ENCODE measurements around the gene TARBP2. TPM values are rescaled to one million over a fixed set of nuclear protein-coding genes. Genes with fewer than 3 reads are reported as not detected.

The TARBP2 gene
- total RNA-seq, 1 experiment from 2014 or later = 74.0 TPM

GRCh38 chr12:53498235-53498630 is 2.9 kb upstream of the TARBP2 start:
- TF ChIP-seq ZNF232 (CRISPR knock-in tag; IDR thresholded peaks at IDR 0.05) (no peak), TEAD1 (CRISPR knock-in tag; IDR thresholded peaks at IDR 0.05) (no peak), ATF1 (CRISPR knock-in tag; IDR thresholded peaks at IDR 0.05) (no peak), ETV6 (CRISPR knock-in tag; IDR thresholded peaks at IDR 0.05) (no peak), TP53 (CRISPR knock-in tag; IDR thresholded peaks at IDR 0.05) (0 out of 2 replicates have a peak, but pooled peaks have one; percentile 26)
- TF ChIP-seq, protein P1, sequence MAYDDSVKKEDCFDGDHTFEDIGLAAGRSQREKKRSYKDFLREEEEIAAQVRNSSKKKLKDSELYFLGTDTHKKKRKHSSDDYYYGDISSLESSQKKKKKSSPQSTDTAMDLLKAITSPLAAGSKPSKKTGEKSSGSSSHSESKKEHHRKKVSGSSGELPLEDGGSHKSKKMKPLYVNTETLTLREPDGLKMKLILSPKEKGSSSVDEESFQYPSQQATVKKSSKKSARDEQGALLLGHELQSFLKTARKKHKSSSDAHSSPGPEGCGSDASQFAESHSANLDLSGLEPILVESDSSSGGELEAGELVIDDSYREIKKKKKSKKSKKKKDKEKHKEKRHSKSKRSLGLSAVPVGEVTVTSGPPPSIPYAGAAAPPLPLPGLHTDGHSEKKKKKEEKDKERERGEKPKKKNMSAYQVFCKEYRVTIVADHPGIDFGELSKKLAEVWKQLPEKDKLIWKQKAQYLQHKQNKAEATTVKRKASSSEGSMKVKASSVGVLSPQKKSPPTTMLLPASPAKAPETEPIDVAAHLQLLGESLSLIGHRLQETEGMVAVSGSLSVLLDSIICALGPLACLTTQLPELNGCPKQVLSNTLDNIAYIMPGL (CRISPR knock-in tag; IDR thresholded peaks at IDR 0.05) = no peak
- Mint-ChIP-seq H3K27ac (peak overlapping the region; percentile 32), H3K27me3 (ENCODE audit: low read depth) (no peaks in the 10 kb centered on the region), H3K9me3 (no peaks in the 10 kb centered on the region), H3K36me3 (no peaks in the 10 kb centered on the region), H3K4me3 (peak overlapping the region; percentile 89), H3K4me1 (peaks cover 56% of the 10 kb centered on the region)
- ChIA-PET CTCF (interaction anchor here (1.0 to 3.8 kb wide), 5 partner anchors 9 to 153 kb away, joined by 3 to 39 read pairs (median 5); partner anchors contain the start of gene NPFF), POLR2A (interaction anchor here (0.6 to 2.0 kb wide), 6 partner anchors 12 to 281 kb away, joined by 3 to 11 read pairs (median 4); partner anchors contain the start of gene SP1)
- DNase-seq (ENCODE audit: low spot score) = no peak
- ATAC-seq = no peak

DNA sequence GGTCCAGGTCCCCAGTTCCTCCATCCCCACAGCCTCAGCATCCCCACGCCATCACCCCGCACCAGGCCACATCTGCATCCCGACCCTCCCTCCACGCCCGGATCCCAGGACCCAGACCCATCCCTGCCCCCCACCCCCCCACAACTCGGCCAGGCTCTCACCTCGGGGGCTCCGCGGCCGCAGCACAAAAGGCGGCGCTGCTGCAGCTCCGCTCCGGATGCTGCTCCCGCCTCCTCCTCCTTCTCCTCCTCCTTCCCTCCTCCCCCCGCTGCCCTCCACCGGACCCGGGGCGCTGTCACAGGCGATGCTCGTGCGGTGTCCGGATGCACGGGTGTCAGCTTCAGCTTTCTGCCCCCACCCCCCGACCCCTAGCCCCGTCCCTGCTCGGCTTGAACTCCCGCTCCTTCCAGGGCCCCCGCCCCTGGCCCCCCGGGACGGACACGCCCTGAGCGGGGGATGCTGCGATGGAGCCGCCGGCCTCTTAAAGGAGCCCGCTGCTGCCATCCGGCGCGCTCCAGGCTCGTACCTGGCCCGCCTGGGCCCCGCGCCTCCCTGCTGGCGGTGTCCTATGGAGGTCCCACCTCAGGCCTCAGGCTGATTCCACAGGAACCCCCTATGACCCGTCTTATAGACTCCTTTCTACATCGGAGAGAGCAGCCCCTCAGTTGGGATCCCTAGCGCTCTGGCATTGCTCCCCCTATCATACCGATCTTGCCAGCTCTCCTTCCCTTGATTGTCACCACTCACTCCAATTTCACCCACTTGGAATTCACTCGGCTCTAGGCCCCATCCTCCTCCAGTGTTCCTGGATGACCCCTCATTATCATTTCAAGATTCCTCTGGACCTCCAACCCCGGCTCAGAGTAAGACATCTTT is 1.6 kb upstream of the TARBP2 start, which contains the start of gene MAP3K12:
Gene MAP3K12, minus strand, starts transcription at position 193 of the 876 bp plus-strand sequence. CDS start 12,067 bp downstream, outside the sequence.
- peak within 1 kb of the TSS; percentile 89 for H3K4me3 Mint-ChIP-seq
- DNase-seq (ENCODE audit: low spot score) (peak; percentile 73), ATAC-seq (peak; percentile 1)
- H3K4me1 Mint-ChIP-seq = peaks cover 45% of the 10 kb centered on the region
- H3K9me3 Mint-ChIP-seq = no peaks in the 10 kb centered on the region
- POLR2A ChIA-PET = interaction anchor here (0.6 to 2.0 kb wide), 8 partner anchors 16 to 283 kb away, joined by 3 to 11 read pairs (median 4); partner anchors contain the start of genes AAAS and SP1
- H3K27me3 Mint-ChIP-seq (ENCODE audit: low read depth) = no peaks in the 10 kb centered on the region
- CTCF ChIA-PET = interaction anchor here (0.5 to 3.8 kb wide), 15 partner anchors 8 to 178 kb away, joined by 3 to 39 read pairs (median 3); partner anchors contain the start of genes AAAS, ATP5MC2 and NPFF
- peak within 1 kb of the TSS; percentile 94 for H3K27ac Mint-ChIP-seq
- H3K36me3 Mint-ChIP-seq = peaks cover 3% of the 10 kb centered on the region; the same call in 1 of the 2 replicates
- TF ChIP-seq IRF2 (CRISPR knock-in tag; IDR thresholded peaks at IDR 0.05; ENCODE audit: borderline replicate concordance, low read depth) (no peak), ZNF232 (CRISPR knock-in tag; IDR thresholded peaks at IDR 0.05) (no peak), SP1 (CRISPR knock-in tag; conservative IDR thresholded peaks at IDR 0.05) (0 out of 2 replicates have a peak, but pooled peaks have one; percentile 2), GTF2I (CRISPR knock-in tag; conservative IDR thresholded peaks at IDR 0.05) (no peak), ZNF263 (CRISPR knock-in tag; IDR thresholded peaks at IDR 0.05; ENCODE audit: low read depth) (peak; percentile 66; the same call in 1 of the 2 replicates), TCF7 (CRISPR knock-in tag; IDR thresholded peaks at IDR 0.05; ENCODE audit: low read depth) (no peak), EMX1 (CRISPR knock-in tag; IDR thresholded peaks at IDR 0.05) (no peak), SMAD4 (CRISPR knock-in tag; IDR thresholded peaks at IDR 0.05) (no peak), ZNF138 (CRISPR knock-in tag; conservative IDR thresholded peaks at IDR 0.05) (no peak), ZNF219 (CRISPR knock-in tag; IDR thresholded peaks at IDR 0.05; ENCODE audit: borderline replicate concordance) (no peak), TEAD1 (CRISPR knock-in tag; IDR thresholded peaks at IDR 0.05) (peak; percentile 43; the same call in 1 of the 2 replicates), MLX (CRISPR knock-in tag; IDR thresholded peaks at IDR 0.05) (no peak), CREB1 (CRISPR knock-in tag; IDR thresholded peaks at IDR 0.05) (no peak), MXD4 (CRISPR knock-in tag; IDR thresholded peaks at IDR 0.05; ENCODE audit: borderline replicate concordance) (no peak), TEAD4 (CRISPR knock-in tag; IDR thresholded peaks at IDR 0.05) (no peak)
- TF ChIP-seq, protein P2, sequence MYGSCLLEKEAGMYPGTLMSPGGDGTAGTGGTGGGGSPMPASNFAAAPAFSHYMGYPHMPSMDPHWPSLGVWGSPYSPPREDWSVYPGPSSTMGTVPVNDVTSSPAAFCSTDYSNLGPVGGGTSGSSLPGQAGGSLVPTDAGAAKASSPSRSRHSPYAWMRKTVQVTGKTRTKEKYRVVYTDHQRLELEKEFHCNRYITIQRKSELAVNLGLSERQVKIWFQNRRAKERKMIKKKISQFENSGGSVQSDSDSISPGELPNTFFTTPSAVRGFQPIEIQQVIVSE (CRISPR knock-in tag; IDR thresholded peaks at IDR 0.05; ENCODE audit: borderline replicate concordance) = no peak
- TF ChIP-seq, protein P3, sequence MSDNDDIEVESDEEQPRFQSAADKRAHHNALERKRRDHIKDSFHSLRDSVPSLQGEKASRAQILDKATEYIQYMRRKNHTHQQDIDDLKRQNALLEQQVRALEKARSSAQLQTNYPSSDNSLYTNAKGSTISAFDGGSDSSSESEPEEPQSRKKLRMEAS (CRISPR knock-in tag; IDR thresholded peaks at IDR 0.05) = no peak
- TF ChIP-seq, protein P4, sequence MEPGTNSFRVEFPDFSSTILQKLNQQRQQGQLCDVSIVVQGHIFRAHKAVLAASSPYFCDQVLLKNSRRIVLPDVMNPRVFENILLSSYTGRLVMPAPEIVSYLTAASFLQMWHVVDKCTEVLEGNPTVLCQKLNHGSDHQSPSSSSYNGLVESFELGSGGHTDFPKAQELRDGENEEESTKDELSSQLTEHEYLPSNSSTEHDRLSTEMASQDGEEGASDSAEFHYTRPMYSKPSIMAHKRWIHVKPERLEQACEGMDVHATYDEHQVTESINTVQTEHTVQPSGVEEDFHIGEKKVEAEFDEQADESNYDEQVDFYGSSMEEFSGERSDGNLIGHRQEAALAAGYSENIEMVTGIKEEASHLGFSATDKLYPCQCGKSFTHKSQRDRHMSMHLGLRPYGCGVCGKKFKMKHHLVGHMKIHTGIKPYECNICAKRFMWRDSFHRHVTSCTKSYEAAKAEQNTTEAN (CRISPR knock-in tag; IDR thresholded peaks at IDR 0.05) = no peak
- TF ChIP-seq, protein P5, sequence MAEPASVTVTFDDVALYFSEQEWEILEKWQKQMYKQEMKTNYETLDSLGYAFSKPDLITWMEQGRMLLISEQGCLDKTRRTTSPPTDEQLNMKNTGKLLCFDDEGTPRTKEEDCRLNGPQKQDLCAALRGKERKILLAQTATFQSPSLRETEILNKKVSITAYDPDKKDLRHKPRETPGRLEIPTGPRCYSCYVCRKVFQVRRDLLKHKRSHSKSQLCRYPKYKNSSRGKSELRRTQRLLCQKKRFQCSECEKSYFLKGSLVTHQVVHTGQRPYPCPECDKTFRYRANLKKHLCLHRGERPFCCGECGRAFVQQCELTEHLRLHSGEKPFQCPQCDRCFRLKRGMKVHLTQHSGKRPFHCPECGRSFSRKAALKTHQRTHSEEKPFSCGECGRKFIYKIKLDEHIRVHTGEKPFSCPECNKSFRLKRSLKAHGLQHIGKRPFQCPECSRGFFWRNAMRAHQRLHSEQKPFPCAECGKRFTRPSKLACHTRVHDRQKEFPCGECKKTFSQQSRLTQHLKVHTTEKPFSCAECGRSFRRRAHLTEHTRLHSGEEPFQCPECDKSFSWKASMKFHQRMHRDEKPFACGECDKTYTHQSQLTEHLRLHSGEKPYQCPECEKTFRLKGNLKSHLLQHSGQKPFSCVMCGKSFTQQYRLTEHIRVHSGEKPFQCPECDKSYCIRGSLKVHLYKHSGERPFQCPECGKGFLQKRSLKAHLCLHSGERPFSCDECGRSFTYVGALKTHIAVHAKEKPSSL (CRISPR knock-in tag; conservative IDR thresholded peaks at IDR 0.05) = no peak
- TF ChIP-seq, protein P6, sequence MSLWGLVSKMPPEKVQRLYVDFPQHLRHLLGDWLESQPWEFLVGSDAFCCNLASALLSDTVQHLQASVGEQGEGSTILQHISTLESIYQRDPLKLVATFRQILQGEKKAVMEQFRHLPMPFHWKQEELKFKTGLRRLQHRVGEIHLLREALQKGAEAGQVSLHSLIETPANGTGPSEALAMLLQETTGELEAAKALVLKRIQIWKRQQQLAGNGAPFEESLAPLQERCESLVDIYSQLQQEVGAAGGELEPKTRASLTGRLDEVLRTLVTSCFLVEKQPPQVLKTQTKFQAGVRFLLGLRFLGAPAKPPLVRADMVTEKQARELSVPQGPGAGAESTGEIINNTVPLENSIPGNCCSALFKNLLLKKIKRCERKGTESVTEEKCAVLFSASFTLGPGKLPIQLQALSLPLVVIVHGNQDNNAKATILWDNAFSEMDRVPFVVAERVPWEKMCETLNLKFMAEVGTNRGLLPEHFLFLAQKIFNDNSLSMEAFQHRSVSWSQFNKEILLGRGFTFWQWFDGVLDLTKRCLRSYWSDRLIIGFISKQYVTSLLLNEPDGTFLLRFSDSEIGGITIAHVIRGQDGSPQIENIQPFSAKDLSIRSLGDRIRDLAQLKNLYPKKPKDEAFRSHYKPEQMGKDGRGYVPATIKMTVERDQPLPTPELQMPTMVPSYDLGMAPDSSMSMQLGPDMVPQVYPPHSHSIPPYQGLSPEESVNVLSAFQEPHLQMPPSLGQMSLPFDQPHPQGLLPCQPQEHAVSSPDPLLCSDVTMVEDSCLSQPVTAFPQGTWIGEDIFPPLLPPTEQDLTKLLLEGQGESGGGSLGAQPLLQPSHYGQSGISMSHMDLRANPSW (CRISPR knock-in tag; conservative IDR thresholded peaks at IDR 0.05; ENCODE audit: low read depth) = no peak
